IPS DF 6.9 (cell line): ENCODE measurements around the gene REEP5.
A peak's percentile ranks its signal among the peaks of the same experiment; 100 is the strongest.
"Not testable (repeated sequence)": the region's sequence is repeated elsewhere in the genome, so short reads cannot be mapped to it uniquely, and the experiment has no call there.

Experiments
- DNase-seq: peaks from one replicate; pipeline ENCODE4 v3.0.0-alpha.2; 2013; ENCODE audit warnings: low read depth, low spot score
- H3K27ac ChIP-seq: one replicate; pipeline ENCODE4 v1.5.1; 2013; ENCODE audit warnings: low read length, control low read depth
- H3K27me3 ChIP-seq: 2 replicates; pipeline ENCODE4 v1.6.1; 2013; ENCODE audit warnings: mild to moderate bottlenecking, low read length; ENCODE audit not compliant: control insufficient read depth, insufficient read depth
- H3K36me3 ChIP-seq: 2 replicates; pipeline ENCODE4 v1.6.1; 2013; ENCODE audit warnings: low read length; ENCODE audit not compliant: control insufficient read depth, insufficient read depth
- H3K4me1 ChIP-seq: 2 replicates; pipeline ENCODE4 v1.6.1; 2013; ENCODE audit warnings: low read length; ENCODE audit not compliant: control insufficient read depth, insufficient read depth
- H3K4me3 ChIP-seq: 2 replicates; pipeline ENCODE4 v1.5.1; 2013; ENCODE audit warnings: mild to moderate bottlenecking, low read length
- H3K9me3 ChIP-seq: 2 replicates; pipeline ENCODE4 v1.6.1; 2013; ENCODE audit warnings: low read length, inconsistent platforms; ENCODE audit not compliant: control insufficient read depth, insufficient read depth
- WGBS: extraction: QIAGEN DNeasy Blood & Tissue Kit; methylation state at CpG from one replicate; pipeline ENCODE4 v1.1.7; 2013; ENCODE audit warnings: mixed read lengths, missing lambda C conversion rate; ENCODE audit not compliant: insufficient read length, insufficient coverage; 5-methylcytosine and 5-hydroxymethylcytosine counted together

Gene REEP5

DNA sequence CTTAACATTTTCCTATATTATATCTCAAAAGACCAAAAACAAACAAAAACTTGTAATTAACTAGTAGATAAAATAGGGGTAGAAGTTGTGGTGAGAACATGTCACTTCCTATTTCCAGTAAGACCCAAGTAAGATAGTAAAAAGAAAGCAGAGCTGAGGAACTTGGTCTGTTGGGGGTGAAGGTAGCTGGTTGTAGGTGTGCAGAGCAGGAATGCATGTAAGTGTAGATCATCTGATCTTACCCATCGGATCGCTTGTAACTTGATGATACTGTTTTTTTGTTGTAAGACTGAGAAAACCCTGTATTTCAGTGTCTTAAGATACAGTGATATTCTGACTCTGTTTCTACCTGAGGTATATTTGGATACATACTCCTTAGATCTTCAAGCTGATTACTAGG, 55.3 kb downstream of the REEP5 start:
- Histone ChIP-seq H3K9me3 (no peaks in the 10 kb centered on the region), H3K4me3 (no peak overlapping the region), H3K27me3 (no peaks in the 10 kb centered on the region), H3K4me1 (no peaks in the 10 kb centered on the region), H3K27ac (no peak overlapping the region), H3K36me3 (peaks cover 14% of the 10 kb centered on the region; the same call in 1 of the 2 replicates)
- WGBS, result no CpG with 5 or more reads among the region's 2 CpGs
- no peak for DNase-seq

DNA sequence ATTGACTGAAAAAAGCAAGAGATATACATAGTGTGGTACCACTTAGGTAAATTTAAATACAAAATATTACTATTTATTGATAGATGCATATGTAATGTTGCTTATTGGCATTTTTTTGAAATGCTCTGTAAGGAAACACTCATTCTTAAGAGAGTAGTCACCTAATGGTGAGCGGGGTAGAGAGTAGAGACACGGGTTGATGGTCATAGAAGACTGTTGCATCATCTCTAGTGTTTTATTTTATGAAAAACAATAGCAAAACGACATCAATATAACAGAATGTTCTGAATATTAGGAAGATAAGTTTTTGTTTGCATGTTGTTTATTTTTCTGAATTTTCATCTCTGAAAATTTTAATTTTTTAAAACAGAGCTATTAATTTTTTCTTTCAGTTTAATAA, 56.9 kb downstream of the REEP5 start:
- Histone ChIP-seq H3K36me3 (peaks cover 9% of the 10 kb centered on the region; the same call in 1 of the 2 replicates), H3K4me3 (no peak overlapping the region), H3K4me1 (peaks cover 3% of the 10 kb centered on the region; the same call in 1 of the 2 replicates), H3K27ac (no peak overlapping the region), H3K9me3 (no peaks in the 10 kb centered on the region), H3K27me3 (0 out of 2 replicates have a peak, but pooled peaks cover 1% of the 10 kb centered on the region)
- no CpG with 5 or more reads among the region's 3 CpGs for WGBS
- no peak for DNase-seq

DNA sequence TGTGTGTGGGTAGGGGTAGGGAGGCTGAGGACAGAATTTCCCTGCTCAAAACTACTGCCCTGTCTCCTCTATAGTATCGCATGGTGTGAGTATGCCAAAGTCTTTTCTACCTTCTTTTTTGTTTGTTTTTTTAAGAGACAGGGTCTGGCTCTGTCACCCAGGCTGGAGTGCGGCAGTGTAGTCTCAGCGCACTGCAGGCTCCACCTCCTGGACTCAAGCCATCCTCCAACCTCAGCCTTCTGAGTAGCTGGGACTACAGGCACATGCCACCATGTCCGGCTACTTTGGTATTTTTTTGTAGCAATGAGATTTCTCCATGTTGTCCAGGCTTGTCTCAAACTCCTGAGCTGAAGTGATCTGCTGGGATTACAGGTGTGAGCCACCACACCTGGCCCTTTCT, 58.5 kb downstream of the REEP5 start:
- DNase-seq, result no peak
- Histone ChIP-seq H3K9me3 (no peaks in the 10 kb centered on the region), H3K27me3 (0 out of 2 replicates have a peak, but pooled peaks cover 1% of the 10 kb centered on the region), H3K27ac (no peak overlapping the region), H3K36me3 (peaks cover 6% of the 10 kb centered on the region; the same call in 1 of the 2 replicates), H3K4me1 (peaks cover 3% of the 10 kb centered on the region; the same call in 1 of the 2 replicates), H3K4me3 (no peak overlapping the region)
- no CpG with 5 or more reads among the region's 4 CpGs for WGBS

DNA sequence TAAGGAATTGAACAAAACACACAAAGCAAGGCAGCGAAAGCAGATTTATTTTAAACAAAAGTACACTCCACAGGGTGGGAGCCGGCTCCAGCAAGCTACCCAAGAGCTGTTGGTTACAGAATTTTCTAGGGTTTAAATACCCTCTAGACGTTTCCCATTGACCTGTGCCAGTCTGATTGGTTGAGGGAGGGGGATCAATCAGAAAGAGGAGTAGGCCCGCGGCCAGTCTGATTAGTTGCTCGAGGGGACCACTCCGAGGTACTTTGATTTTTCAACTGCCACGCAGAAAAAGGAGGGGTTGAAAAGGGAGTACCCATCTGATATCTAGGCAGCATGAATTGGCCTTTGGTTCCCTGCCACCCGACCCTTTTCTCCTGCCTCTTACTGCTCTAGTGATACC, 59.9 kb downstream of the REEP5 start:
- 0 out of 2 replicates have a peak, but pooled peaks cover 1% of the 10 kb centered on the region for H3K27me3 ChIP-seq
- peak overlapping the region; percentile 95; the same call in 1 of the 2 replicates for H3K4me3 ChIP-seq
- no peaks in the 10 kb centered on the region for H3K9me3 ChIP-seq
- no CpG with 5 or more reads among the region's 9 CpGs for WGBS
- peaks cover 6% of the 10 kb centered on the region; the same call in 1 of the 2 replicates for H3K36me3 ChIP-seq
- H3K4me1 ChIP-seq, result peaks cover 3% of the 10 kb centered on the region; the same call in 1 of the 2 replicates
- H3K27ac ChIP-seq, result no peak overlapping the region
- DNase-seq, result no peak

DNA sequence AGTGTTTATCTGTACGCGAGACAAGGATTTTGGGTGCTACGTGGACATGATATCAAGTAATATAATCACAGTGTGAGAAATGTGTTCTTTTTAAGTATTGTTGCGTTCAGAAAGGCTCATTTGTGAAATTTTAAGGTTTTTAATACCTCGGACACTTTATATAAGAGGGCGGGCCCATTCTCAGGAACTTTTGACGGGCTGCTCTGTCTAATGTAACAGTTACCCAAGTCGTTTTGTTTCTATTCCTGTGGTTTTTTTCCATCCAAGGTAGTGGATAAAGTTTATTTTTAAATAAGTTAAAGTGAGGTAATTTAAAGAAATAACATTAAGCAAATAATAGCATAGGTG, 60.4 kb downstream of the REEP5 start:
- Histone ChIP-seq H3K27ac (no peak overlapping the region), H3K36me3 (peaks cover 4% of the 10 kb centered on the region; the same call in 1 of the 2 replicates), H3K9me3 (no peaks in the 10 kb centered on the region), H3K27me3 (0 out of 2 replicates have a peak, but pooled peaks cover 1% of the 10 kb centered on the region), H3K4me1 (peaks cover 3% of the 10 kb centered on the region; the same call in 1 of the 2 replicates), H3K4me3 (peak overlapping the region; percentile 95)
- no CpG with 5 or more reads among the region's 8 CpGs for WGBS
- no peak for DNase-seq

DNA sequence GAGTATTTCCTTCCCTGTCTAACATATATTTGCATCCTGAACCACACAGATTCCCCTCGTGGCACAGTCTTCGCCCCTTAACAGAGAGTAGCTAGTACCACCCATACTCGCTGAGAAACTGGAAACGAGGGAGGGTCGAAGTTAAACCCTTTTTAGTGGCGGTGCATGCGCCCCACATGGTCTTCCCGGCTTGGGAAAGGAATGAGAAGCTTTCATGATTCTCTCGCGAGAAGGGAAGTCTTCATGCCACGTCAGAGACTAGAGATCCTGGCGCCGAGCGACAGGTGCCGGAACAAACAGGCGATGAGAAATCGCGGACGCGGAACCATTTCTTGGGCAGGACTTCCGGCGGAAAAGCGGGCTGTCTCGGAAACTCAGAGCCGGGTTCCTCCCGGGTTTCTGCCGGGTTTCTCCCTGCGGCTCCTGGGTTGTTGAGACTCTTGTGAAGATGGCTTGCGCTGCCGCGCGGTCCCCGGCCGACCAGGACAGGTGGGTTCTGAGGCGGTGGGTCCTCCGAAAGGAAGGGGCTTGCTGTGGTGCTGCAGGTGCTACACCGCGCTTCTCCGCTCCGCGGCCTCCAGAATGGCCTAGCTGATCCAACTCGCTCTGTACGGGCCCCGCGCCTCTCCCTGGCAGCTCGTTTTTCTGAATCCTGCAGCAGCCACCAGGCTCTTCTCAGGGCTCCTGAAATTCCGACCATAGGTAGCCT, 60.9 kb downstream of the REEP5 start, which contains the start of gene SRP19:
TSS of gene SRP19 (plus strand) at position 359 of the 709 bp plus-strand sequence. CDS start at position 449, 90 bp downstream.
- Histone ChIP-seq H3K27me3 (0 out of 2 replicates have a peak, but pooled peaks cover 1% of the 10 kb centered on the region), H3K9me3 (no peaks in the 10 kb centered on the region), H3K36me3 (peaks cover 4% of the 10 kb centered on the region; the same call in 1 of the 2 replicates), H3K4me1 (peaks cover 3% of the 10 kb centered on the region; the same call in 1 of the 2 replicates), H3K4me3 (peak within 1 kb of the TSS; percentile 95), H3K27ac (no peak within 1 kb of the TSS)
- no CpG with 5 or more reads among the region's 47 CpGs for WGBS
- DNase-seq, result peak; percentile 94

DNA sequence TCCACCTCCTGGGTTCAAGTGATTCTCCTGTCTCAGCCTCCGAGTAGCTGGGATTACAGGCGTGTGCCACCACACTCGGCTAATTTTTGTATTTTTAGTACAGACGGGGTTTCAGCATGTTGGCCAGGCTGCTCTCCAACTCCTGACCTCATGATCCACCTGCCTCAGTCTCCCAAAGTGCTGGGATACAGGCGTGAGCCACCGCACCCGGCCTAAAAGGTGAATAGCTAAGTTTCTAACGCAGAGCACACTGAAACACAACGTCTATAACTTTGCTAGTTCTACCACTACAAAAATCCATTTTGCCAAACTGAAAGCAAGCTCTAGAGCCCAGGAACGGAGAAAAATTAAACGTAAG, 61.5 kb downstream of the REEP5 start:
- not testable (repeated sequence) for H3K36me3 ChIP-seq, H3K9me3 ChIP-seq, H3K27ac ChIP-seq, H3K4me1 ChIP-seq, H3K27me3 ChIP-seq, DNase-seq
- WGBS, result no CpG with 5 or more reads among the region's 11 CpGs
- H3K4me3 ChIP-seq, result peak overlapping the region; percentile 21; the same call in 1 of the 2 replicates

DNA sequence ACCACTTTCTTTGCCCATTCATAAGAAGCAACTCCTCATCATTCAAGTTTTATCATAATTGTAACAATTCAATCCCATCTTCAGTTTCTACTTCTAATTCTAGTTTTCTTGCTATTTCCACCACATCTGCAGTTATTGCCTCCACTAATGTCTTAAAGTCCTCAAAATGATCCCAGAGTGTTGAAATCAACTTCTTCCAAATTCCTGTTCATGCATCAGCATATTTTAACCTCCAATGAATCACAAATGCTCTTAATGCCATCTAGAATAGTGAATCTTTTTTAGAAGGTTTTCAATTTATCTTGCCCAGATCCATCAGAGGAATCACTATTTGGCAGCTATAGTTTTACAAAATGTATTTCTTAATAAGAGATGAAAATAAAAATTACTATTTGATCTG, 64.2 kb downstream of the REEP5 start:
- Histone ChIP-seq H3K9me3 (no peaks in the 10 kb centered on the region), H3K4me1 (peaks cover 3% of the 10 kb centered on the region; the same call in 1 of the 2 replicates), H3K36me3 (no peaks in the 10 kb centered on the region), H3K27ac (no peak overlapping the region), H3K4me3 (no peak overlapping the region), H3K27me3 (0 out of 2 replicates have a peak, but pooled peaks cover 1% of the 10 kb centered on the region)
- no peak for DNase-seq

DNA sequence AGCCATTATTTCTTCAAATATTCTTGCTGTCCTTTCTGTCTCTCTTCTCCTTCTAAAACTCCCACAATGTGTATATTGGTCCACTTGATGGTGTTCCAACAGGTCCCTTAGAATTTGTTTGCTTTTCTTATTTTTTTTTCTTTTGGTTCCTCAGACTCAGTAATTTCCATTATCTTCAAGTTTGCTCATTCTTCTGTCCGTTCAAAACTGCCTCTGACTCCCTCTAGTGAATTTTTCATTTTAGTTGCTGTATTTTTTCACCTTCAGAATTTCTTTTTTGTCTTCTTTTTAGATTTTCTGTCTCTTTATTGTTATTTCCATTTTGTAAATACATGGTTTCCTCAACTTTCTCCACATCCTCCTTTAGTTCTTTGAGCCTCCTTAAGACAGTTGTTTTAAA, 67.4 kb downstream of the REEP5 start:
- Histone ChIP-seq H3K36me3 (no peaks in the 10 kb centered on the region), H3K27ac (no peak overlapping the region), H3K9me3 (no peaks in the 10 kb centered on the region), H3K4me1 (no peaks in the 10 kb centered on the region), H3K4me3 (no peak overlapping the region), H3K27me3 (no peaks in the 10 kb centered on the region)
- DNase-seq, result no peak
- WGBS, result no CpG with 5 or more reads among the region's 1 CpG

DNA sequence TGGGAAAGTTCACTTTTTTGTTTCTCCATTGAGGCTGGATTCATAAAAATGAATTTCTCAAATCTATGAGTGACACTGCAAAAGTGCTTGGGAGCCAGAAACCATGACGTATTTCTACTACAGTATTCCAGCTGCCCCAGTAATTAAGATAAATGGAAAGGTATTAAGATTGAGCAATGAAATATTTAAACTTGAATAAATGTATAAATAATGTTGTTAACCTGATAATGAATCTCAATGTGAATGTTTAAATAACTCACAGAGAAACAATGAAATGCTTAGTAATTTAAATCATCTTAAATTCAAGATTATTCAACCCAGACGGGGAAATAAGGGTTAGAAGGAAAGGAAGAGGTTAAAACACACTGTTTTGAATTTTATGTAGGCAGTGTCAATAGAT, 72.1 kb downstream of the REEP5 start:
- no CpG with 5 or more reads among the region's 2 CpGs for WGBS

More for the DNA sequence above, 72.1 kb downstream of the REEP5 start:
- H3K9me3 ChIP-seq, result no peaks in the 10 kb centered on the region
- H3K4me3 ChIP-seq, result no peak overlapping the region
- H3K36me3 ChIP-seq, result no peaks in the 10 kb centered on the region
- no peak for DNase-seq
- no peaks in the 10 kb centered on the region for H3K27me3 ChIP-seq
- H3K27ac ChIP-seq, result no peak overlapping the region
- H3K4me1 ChIP-seq, result peaks cover 2% of the 10 kb centered on the region; the same call in 1 of the 2 replicates
